Measurements from ENCODE around the gene ZNF532.
"Not testable (repeated sequence)": the region's sequence is repeated elsewhere in the genome, so short reads cannot be mapped to it uniquely, and the experiment has no call there.

The ZNF532 gene

GRCh38 chr18:59021500-59021899 is 156.8 kb downstream of the ZNF532 start:
- FAIRE-seq (no peak), DNase-seq (ENCODE audit: insufficient read length, low spot score) (no peak)
- TF ChIP-seq POLR2A (IDR thresholded peaks at IDR 0.05; ENCODE audit: low read depth, low read length): no peak

GRCh38 chr18:59022167-59022945 is 157.7 kb downstream of the ZNF532 start:
- DNase-seq (ENCODE audit: insufficient read length, low spot score) (no peak), FAIRE-seq (no peak)
- no peak for TF ChIP-seq POLR2A (IDR thresholded peaks at IDR 0.05; ENCODE audit: low read depth, low read length)

GRCh38 chr18:59024829-59025228 is 160.2 kb downstream of the ZNF532 start:
- no peak for TF ChIP-seq POLR2A (IDR thresholded peaks at IDR 0.05; ENCODE audit: low read depth, low read length)
- no peak for DNase-seq (ENCODE audit: insufficient read length, low spot score)
- no peak for FAIRE-seq

DNA sequence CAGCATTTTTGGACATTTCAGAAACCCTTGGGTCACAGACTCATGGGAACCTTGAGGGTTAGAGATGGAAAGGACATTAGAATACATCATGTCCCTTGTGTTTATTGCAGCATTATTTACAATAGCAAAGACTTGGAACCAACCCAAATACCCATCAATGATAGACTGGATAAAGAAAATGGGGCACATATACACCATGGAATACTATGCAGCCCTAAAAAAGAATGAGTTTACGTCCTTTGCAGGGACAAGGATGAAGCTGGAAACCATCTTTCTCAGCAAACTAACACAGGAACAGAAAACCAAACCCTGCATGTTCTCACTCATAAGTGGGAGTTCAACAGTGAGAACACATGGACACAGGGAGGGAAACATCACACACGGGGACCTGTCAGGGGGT is 160.9 kb downstream of the ZNF532 start:
- DNase-seq (ENCODE audit: insufficient read length, low spot score); FAIRE-seq: not testable (repeated sequence)

DNA sequence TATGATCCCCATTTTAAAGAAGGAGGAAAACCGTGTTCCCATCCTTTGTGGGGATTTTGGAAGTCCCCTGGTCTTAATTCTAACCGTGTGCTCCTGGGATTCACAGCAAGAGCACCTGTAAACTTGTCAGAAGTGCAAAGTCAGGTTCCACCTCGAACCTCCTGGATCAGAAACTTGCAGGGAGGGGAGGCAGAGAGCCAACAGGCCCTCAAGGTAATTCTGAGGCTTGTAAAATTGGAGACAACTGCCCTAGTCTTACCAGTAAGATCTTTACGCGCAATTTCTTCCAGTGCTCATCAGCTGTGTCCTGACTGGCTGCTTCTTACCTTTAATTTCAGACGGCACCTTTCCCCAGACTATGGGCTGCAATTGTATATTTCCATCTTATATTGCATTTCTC is 161.7 kb downstream of the ZNF532 start:
- no peak for TF ChIP-seq POLR2A (IDR thresholded peaks at IDR 0.05; ENCODE audit: low read depth, low read length)
- FAIRE-seq: no peak
- no peak for DNase-seq (ENCODE audit: insufficient read length, low spot score)

GRCh38 chr18:59026831-59027410 is 162.2 kb downstream of the ZNF532 start:
- no peak for TF ChIP-seq POLR2A (IDR thresholded peaks at IDR 0.05; ENCODE audit: low read depth, low read length)
- FAIRE-seq: no peak

DNA sequence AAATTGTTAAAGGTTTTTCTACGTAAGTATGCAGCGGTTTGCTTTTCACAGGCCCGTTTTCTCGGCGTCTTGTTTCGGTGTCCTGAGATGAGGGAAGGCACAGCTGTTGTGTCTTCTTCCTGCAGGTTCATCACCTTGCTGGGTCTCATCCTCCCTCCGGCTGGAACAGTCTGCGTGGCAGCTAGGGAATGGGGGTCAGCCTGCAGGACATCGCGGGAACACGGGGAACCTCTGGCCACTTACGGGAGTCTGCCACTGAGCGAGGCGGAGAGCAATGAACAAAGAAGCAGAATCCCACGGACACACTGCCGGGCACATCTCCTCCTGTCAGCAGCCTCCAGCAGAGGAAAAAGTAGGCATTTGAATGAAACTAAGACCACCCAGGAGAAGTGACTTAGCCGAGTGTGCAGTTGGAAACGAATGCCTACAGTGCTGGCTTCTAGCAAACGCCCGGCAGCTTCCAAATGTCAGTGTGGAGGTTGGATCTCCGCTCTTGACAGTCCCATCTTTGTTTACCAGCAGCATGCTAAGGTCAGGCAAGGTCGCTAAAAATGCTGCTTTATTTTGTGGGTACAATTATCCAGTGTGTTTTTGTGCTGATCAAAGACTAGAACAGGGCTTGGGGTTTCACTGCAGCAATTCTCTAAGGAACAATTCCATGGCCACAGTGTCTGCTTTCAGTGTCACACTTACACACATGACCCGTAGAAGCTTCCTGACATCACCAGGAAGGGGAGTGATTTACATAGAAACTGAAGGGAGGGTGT is 165.2 kb downstream of the ZNF532 start:
- no peak for TF ChIP-seq POLR2A (IDR thresholded peaks at IDR 0.05; ENCODE audit: low read depth, low read length)
- FAIRE-seq (no peak), DNase-seq (ENCODE audit: insufficient read length, low spot score) (no peak)

More at GRCh38 chr18:59026831-59027410, 162.2 kb downstream of the ZNF532 start:
- DNase-seq (ENCODE audit: insufficient read length, low spot score): no peak

- DNase-seq (ENCODE audit: insufficient read length, low spot score): no peak
- no peak for TF ChIP-seq POLR2A (IDR thresholded peaks at IDR 0.05; ENCODE audit: low read depth, low read length)
- FAIRE-seq: no peak
Observed at GRCh38 chr18:59032308-59032707, 167.6 kb downstream of the ZNF532 start.

DNA sequence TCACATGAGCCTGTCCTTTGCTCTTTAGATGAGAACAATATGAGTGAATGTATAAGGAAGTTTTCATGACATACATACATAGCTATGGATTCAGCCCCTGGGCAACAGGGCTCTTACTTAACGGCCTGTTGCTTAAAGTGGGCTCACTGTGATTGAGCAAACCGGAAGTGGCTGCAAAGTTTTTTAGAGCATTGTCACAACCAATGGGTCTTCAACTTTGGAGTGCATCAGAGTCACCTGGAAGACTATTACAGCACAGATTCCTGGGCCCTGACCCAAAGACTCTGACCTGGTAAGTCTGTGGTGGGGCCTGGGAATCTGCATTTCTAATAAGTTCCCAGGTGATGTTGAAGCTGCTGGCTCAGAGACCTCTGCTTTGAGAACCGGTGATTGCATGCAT is 168.7 kb downstream of the ZNF532 start:
- FAIRE-seq (no peak), DNase-seq (ENCODE audit: insufficient read length, low spot score) (no peak)
- no peak for TF ChIP-seq POLR2A (IDR thresholded peaks at IDR 0.05; ENCODE audit: low read depth, low read length)

DNA sequence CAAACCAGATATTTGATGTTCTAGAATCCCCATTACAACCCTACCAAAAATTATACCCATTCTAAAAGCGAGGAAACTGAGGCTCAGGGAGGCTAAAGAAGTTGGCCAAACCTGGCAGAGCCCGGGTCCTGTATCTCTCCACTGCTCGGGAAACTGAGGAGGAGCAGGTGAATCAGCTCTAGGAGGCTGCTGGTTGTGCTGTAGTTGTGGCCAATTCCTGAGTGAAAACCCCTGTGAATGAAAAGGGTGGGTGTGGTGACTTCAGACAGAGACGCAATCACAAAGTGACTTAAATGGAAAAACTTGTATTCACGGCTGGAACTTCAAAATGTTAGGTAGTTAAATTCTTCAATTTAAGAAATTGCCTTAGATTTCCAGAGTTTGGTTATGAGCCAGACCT is 169.3 kb downstream of the ZNF532 start:
- TF ChIP-seq POLR2A (IDR thresholded peaks at IDR 0.05; ENCODE audit: low read depth, low read length): no peak
- DNase-seq (ENCODE audit: insufficient read length, low spot score) (no peak), FAIRE-seq (no peak)

- FAIRE-seq (no peak), DNase-seq (ENCODE audit: insufficient read length, low spot score) (no peak)
- no peak for TF ChIP-seq POLR2A (IDR thresholded peaks at IDR 0.05; ENCODE audit: low read depth, low read length)
Observed at GRCh38 chr18:59035591-59035990, 170.9 kb downstream of the ZNF532 start.

All from H54 (cell line).